ENCODE data around the gene DMRTC2.

The DMRTC2 gene

DNA sequence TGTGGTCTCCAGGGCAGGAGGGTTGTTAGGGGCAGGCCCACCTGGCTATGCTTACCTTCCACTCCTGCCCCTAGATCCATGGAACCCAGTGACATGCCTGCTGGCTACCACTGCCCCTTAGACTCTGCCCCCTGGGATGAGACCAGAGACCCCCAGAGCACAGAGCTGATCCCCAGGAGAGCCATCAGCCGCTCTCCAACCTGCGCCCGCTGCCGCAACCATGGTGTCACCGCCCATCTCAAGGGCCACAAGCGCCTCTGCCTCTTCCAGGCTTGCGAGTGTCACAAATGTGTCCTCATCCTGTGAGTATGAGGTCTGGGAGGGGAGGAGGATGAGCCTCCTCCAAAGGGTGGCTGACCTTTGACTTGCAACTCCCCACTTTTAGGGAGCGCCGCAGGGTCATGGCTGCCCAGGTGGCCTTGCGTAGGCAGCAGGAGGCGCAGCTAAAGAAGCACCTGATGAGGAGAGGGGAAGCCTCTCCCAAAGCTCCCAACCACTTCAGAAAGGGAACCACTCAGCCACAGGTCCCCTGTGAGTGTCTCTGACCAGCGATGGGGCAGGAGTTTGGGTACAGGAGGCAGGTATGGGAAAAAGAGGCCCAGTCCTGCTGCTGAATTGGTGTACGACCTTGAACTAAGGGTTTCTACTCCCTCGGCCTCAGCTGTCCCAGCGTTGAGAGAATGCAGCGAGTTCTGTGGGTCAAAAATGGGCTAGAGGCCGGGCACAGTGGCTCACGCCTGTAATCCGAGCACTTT, 2.7 kb downstream of the DMRTC2 start:
- no peak for DNase-seq

GRCh38 chr19:41848666-41849065, 3.8 kb downstream of the DMRTC2 start:
- DNase-seq: no peak

GRCh38 chr19:41849067-41849466, 4.2 kb downstream of the DMRTC2 start:
- DNase-seq: no peak

GRCh38 chr19:41850381-41850780, 5.5 kb downstream of the DMRTC2 start:
- DNase-seq: no peak

DNA sequence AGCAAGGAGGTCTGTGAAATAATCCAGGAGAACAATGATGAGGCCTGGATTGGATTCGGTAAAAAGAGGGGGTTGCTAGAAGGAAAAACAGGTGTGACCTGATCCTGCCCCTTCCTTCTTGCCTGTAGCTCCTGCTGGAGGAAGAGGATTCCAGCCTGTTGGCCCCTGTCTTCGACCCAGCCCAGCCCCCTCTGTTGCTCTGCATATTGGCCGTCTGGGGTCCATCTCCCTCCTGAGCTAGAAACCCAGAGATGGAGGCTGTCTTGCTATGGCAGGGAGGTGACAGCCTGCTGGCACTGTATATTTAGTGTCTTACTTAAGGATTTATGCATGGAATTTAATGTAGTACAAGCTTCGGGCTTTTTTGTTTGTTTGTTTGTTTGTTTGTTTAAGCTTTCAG, 6.6 kb downstream of the DMRTC2 start:
- DNase-seq: no peak

DNA sequence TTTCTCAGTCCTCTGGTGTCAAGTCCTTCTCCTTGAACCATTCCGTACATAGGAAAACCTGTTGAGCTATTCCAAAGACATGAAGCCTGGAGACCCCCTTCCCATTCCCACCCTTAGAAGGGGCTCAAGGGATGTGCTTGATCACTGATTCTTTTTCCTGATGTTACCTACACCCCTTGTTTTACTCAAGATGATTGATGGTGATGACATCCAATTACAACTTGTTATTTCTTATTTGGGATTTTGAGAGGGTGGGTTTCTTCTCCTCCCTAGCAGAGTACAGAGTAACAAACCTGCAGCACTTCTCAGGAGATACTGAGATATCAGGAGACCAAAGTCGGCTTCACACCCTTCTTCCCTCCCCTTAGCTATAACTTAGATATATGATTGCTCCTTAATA, 8.5 kb downstream of the DMRTC2 start:
- DNase-seq: no peak

- DNase-seq: no peak
Observed at GRCh38 chr19:41853768-41854167, 8.9 kb downstream of the DMRTC2 start.

DNA sequence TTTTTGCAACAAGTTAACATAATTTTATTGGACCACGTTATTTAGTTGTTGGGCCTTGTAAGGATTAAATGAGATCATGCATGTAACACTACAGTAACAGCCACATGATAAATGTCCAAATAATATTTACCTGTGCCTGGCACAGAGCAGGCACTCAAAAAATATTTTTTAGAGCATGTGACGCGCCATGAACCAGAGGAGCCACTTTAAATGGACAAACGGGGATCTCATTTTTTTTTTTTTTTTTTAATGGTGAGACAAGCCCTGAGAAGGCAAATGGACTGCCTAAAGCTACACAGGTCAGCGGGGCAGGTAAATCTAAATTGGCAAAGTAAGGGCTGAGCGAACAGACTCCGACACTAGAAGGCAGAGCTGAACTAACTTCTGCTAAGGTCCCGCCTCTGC, 14.4 kb downstream of the DMRTC2 start:
- DNase-seq: no peak

- peak; percentile 98 for DNase-seq
Observed at GRCh38 chr19:41859618-41860418, 15.0 kb downstream of the DMRTC2 start, which contains the start of gene RPS19. TSS of gene RPS19 (plus strand) at chr19:41860255. CDS start at chr19:41860775, 520 bp downstream.

GRCh38 chr19:41860419-41861115, 15.7 kb downstream of the DMRTC2 start:
- DNase-seq: no peak

- no peak for DNase-seq
Observed at GRCh38 chr19:41861116-41861768, 16.4 kb downstream of the DMRTC2 start.

GRCh38 chr19:41861846-41862245, 17.0 kb downstream of the DMRTC2 start:
- DNase-seq: no peak

DNA sequence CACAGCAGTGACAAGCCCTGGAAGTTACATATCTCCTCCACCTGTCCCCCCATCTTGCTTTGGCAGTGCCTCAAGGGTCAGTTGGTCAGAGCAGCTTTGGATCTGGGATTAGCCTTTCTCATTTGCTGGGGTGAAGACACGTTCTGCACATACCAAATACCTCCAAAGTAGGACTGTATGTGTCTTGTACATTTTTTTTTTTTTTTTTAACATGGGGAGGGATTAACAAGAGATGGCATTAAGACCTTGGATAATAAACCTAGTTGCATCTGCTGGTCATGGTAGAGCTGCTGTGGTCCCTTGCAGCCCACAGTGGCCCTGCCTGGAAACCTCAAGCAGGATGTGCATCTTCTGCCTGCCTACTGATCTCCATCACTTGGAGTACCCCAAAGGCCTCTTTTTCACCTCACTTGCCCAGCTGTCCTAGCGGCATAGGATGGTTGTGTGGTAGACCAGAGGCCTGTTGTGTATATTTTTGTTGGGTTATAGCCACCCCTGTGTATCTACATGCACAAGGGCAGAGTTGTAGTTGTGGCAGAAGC, 17.7 kb downstream of the DMRTC2 start:
- no peak for DNase-seq

DNA sequence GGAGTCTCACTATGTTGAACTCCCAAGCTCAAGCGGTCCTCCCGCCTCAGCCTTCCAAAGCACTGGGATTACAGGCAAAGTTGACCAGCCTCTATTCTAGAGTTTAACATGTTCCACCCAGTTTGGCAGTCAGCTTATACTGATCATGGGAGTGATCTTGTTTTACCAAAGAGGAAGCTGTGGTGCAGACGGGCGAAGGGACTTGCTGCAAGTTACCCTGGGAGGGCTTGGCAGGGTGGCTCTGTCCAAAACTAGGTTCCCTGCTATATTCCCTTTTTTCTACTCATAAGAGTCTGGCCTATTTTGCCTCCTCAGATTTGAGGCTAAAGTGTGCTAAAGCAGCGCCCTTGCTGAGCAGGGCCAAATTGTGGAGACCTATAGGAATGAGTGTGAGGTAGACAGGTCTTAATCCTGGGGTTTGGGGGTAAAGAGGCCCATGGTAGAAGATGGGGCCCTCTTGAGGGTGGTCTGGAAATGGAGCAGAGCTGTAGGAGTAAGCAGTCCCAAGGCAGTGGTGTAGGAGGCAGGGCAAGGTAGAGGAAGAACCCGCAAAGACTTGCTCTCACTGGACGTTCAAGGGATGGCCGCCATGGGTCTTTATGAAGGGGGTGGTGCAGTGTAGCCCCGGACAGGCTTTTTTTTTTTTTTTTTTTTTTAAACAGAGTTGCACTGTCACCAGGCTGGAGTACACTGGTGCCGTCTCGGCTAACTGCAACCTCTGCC, 18.5 kb downstream of the DMRTC2 start:
- no peak for DNase-seq

- no peak for DNase-seq
Observed at GRCh38 chr19:41864374-41864773, 19.5 kb downstream of the DMRTC2 start.

GRCh38 chr19:41866284-41866683, 21.4 kb downstream of the DMRTC2 start:
- DNase-seq: no peak

DNA sequence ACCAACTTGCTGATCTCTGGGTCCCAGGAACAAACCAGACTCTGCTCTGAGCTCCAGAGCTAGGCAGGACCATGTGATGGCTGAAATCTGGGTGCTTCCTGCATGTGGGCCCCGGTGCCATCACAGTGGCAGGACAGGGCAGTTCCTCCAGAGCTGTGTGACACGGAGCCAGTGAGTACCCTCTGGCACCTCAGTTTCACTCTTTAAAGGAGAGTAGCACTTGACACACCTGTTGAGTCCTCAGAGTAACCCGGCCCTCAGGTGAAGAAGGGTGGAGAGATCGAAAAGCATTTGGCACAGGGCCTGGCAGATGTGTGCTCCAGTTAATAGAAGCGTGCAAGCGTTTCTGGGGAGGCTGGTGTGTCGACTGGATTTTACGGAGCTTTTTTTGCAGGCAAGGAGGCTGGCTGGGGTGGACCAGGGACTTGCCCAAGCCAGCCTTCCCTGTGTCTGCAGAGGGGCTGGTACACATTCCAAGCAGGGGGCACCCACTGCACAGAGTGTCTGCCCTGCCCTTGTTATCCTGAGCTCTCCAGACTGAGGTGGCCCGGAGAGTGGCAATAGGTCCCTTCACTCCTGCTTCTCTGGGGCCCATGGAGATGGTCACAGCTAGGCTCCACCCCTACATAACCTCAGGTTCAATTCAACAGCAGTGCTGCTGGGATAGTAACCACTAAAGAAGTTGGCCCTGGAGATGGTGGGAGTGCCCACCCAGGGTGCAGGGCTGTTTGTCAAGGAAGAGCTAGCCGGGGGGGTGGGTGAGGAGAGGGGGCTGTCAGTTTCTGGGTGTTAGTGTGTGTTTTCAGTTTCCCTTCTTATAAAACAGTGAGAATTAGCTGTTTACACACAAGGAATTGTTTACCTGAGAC, 23.5 kb downstream of the DMRTC2 start:
- DNase-seq: no peak

- no peak for DNase-seq
Observed at GRCh38 chr19:41868989-41869300, 24.1 kb downstream of the DMRTC2 start.

DNA sequence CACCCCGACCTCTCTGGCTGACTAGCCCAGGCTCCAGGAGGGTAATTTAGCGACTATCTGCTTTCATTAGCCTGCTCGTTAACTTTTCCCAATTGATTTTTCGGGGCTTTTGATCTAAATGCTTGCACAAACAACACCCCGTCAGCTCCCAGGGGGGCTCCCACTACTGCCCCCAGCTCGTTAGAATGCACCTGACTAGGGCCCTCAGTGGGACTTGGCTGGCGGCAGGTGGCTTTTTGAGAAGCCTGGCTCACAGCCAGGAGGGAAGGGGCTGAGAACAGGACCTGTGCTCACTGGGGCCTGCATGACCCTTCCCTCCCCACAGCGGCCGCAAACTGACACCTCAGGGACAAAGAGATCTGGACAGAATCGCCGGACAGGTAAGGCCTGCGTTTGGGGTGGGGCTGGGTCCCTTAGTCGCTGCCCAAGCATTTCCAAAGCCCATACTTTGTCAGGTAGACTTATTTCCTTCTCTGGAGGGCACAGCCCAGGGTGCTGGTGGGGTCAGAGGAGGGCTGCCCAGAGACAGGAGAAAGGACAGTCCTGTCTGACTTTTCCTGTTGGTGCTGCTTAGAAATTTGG, 24.6 kb downstream of the DMRTC2 start:
- no peak for DNase-seq

DNA sequence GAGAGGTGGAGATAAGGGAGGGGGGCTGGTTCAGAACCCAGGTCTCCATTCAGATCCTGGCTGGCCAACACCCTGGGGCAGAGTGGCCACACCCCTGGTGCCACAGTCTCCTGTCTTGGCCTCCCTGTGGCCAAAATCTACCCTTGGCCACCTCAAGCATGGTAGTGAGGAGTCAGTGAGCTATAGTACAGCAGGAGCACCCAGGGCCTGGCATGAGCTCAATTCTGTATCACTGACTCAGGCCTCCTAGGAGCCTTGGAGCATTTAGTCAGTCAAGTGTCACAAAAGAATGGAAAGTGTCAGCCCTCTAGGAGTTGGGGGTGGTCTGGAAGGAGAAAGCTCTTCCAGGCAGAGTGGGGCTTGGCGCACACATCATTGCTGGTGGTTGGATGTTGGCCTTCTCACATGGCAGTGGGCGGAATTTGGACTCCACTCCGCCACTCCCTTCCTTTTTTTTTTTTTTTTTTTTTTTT, 25.6 kb downstream of the DMRTC2 start:
- DNase-seq: no peak

All from NCI-H1694 treated with DMSO at 0.1 percent for 48 hours (cell line).